ENCODE data around the gene KCTD17.

Gene KCTD17

GRCh38 chr22:37072673-37073072, 21.1 kb downstream of the KCTD17 start:
- DNase-seq (ENCODE audit: insufficient read length, low spot score) (no peak), FAIRE-seq (no peak)

- FAIRE-seq (no peak), DNase-seq (ENCODE audit: insufficient read length, low spot score) (no peak)
Observed at GRCh38 chr22:37074537-37074936, 23.0 kb downstream of the KCTD17 start.

- FAIRE-seq: no peak
- no peak for DNase-seq (ENCODE audit: insufficient read length, low spot score)
Observed at GRCh38 chr22:37075046-37075445, 23.5 kb downstream of the KCTD17 start.

- DNase-seq (ENCODE audit: insufficient read length, low spot score): no peak
- no peak for FAIRE-seq
Observed at GRCh38 chr22:37075822-37076433, 24.4 kb downstream of the KCTD17 start.

- FAIRE-seq (no peak), DNase-seq (ENCODE audit: insufficient read length, low spot score) (peak; percentile 56)
Observed at GRCh38 chr22:37077802-37078448, 26.4 kb downstream of the KCTD17 start.

- no peak for FAIRE-seq
- no peak for DNase-seq (ENCODE audit: insufficient read length, low spot score)
Observed at GRCh38 chr22:37079158-37079557, 27.6 kb downstream of the KCTD17 start.

- FAIRE-seq: no peak
- DNase-seq (ENCODE audit: insufficient read length, low spot score): no peak
Observed at GRCh38 chr22:37079668-37080171, 28.2 kb downstream of the KCTD17 start.

GRCh38 chr22:37080438-37080837, 28.9 kb downstream of the KCTD17 start:
- FAIRE-seq: no peak
- no peak for DNase-seq (ENCODE audit: insufficient read length, low spot score)

- DNase-seq (ENCODE audit: insufficient read length, low spot score) (no peak), FAIRE-seq (no peak)
Observed at GRCh38 chr22:37080838-37081237, 29.3 kb downstream of the KCTD17 start.

- FAIRE-seq: no peak
- DNase-seq (ENCODE audit: insufficient read length, low spot score): no peak
Observed at GRCh38 chr22:37082251-37082873, 30.8 kb downstream of the KCTD17 start.

- DNase-seq (ENCODE audit: insufficient read length, low spot score) (no peak), FAIRE-seq (no peak)
Observed at GRCh38 chr22:37083914-37084313, 32.4 kb downstream of the KCTD17 start.

GRCh38 chr22:37084385-37084784, 32.8 kb downstream of the KCTD17 start:
- FAIRE-seq (no peak), DNase-seq (ENCODE audit: insufficient read length, low spot score) (no peak)

DNA sequence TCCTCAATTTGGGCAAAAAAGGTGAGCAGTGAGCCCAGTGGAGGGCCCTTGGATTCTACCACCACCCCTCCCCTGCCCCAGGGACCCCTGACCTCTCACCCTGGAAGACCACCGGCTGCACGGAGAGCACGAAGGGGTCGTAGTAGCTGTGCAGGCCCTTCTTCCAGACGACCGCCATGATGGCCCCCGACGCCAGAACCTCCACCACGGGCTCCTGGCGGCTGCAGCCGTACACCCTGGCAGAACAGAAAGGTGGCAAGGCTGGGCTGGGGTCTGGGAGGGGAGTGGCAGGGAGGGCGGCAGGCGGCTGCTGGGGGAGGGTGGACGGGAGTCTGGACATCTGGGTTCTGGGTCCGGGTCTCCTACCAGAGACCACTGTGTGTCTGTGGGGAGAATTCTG, 34.6 kb downstream of the KCTD17 start:
- no peak for FAIRE-seq

DNA sequence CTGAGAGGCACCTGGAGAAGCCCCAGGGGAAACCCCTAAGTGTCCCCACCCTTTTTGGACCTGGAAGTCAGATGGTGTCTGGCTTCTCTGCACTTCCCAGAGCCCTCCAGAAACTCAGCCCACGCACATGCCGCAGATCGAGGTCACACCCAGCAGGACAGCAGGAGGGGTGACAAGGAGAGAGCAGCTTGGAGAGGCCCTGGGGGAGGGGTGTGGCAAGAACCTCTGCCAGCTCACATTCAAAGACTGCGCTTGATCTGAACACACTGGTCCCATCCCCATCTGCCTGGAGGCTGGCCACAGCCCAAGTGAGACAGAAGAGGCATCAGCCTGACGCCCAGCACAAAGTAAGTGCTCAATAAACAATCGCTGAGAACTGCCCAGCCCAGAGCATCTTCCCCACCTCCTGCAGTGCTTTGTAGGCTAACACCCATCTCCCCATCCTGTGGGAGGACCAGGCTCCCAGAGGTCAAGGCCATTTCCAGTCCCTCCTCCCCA, 36.6 kb downstream of the KCTD17 start:
- FAIRE-seq (no peak), DNase-seq (ENCODE audit: insufficient read length, low spot score) (no peak)

More for the DNA sequence above, 34.6 kb downstream of the KCTD17 start:
- DNase-seq (ENCODE audit: insufficient read length, low spot score): no peak

DNA sequence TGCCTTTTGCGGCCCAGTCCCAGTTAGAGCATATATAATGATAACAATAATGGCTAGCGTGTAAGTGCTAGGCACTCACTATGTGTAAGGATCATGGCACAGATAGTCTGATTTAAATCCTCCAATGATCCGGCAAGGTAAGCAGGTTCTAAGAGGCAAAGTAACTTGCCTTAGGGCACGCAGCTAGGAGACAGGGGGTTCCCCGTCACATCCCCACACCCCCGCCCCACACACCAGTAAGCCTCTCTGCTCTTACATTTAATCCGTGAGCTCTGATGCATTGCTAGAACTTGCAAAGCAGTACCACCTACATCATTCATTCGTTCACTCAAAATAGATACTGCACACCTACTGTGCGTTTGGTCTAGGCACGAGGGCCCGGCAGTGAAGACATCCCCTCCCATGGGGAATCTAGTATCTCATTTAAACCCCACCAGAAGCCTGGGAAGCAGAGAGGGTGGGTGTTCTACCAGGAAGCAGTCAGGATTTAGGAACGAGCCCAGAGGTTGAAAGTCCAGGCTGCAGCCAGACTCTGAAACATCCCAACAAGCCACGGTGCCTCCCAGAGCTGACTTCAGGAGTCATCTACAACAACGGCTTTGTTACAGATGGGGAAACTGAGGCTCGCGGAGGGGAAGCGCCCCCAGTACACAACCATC, 37.3 kb downstream of the KCTD17 start:
- FAIRE-seq: no peak
- no peak for DNase-seq (ENCODE audit: insufficient read length, low spot score)

DNA sequence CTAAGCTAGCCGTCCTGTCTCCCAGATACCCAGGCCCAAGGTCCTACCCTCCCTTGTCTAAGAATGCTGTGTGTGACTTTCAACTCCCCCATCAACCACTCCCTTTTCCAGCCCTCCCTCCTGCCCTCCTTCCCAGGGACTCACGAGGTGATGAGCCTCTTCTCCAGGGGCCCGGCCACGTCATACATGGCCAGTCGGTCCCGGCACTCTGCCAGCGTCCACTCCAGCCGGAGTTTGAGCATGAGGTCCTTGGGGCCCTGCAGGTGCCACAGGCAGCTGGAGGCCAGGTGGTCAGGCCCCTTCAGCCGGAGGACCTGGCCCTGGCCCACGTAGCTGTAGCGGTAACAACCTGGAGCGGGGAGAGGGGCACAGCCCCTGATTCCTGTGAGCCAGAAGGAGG, 37.9 kb downstream of the KCTD17 start:
- DNase-seq (ENCODE audit: insufficient read length, low spot score): no peak
- FAIRE-seq: no peak

DNA sequence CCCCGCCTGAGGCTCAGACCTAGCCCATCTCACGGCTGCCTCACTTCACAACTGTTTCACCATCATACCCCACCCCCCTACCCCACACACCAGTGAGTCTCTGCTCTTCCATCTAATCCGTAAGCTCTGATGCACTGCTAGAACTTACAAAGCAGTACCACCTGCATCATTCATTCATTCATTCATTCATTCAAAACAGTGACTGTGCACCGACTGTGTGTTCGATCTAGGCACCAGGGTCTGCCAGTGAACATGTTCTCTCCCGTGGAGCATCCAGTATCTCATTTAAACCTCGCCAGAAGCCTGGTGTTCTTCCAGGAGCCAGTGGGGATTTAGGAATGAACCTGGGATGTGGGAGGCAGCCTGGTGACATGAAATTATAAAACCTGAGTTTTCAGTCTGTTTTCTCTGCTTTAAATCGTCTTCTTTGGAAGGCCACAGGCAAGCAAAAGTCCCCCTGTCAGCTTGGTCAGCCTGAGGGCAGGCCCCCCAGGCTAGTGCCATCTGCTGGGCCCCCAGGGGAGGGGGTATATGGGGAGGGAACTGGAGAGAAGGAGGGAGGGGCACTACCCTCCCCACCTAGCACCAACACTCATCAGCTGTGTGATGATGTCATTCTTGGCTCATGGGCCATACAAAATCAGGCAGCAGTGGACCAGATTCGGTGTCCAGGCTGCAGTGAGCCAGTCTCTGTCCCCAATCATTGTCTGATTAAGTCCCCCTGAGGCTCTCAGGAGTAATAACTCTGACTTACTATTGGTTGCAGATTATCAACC, 39.6 kb downstream of the KCTD17 start:
- FAIRE-seq (no peak), DNase-seq (ENCODE audit: insufficient read length, low spot score) (no peak)

GRCh38 chr22:37091994-37092393, 40.5 kb downstream of the KCTD17 start:
- FAIRE-seq (no peak), DNase-seq (ENCODE audit: insufficient read length, low spot score) (no peak)

DNA sequence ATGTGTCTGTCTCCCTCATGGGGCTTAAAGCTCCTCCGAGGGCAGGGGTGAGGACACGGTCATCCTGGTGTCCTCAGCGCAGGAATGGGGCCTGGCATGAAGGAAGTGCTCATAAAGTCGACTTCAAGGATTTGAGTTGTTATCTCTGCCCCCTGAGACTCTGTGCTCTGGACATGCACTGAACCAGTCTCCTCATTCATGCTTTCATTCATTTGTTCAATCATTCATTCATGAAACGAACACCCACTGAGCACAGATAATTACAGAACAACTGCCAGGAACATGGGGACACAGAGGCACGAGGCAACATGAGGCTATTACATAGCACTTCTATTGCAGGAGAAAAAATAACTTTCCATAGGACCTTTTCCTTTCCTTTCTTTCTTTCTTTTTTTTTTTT, 41.5 kb downstream of the KCTD17 start:
- FAIRE-seq (no peak), DNase-seq (ENCODE audit: insufficient read length, low spot score) (no peak)

DNA sequence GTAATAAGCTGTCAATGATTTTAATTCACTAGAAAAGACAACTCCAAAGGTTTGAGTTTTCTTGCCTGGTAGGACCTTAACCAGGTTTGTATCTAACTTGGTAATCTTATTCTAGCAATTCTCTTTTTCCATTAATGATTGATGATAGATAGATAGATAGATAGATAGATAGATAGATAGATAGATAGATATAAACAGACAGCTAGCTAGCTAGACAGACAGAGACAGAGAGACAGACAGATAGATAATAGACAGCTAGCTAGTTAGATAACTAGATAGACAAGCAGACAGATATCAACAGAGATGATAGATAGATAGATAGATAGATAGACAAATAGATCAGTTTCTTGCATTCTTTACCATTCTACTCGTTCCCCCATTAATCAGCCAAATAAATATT, 42.7 kb downstream of the KCTD17 start:
- no peak for DNase-seq (ENCODE audit: insufficient read length, low spot score)
- no peak for FAIRE-seq

- FAIRE-seq (peak; percentile 13), DNase-seq (ENCODE audit: insufficient read length, low spot score) (no peak)
Observed at GRCh38 chr22:37095113-37095512, 43.6 kb downstream of the KCTD17 start.
